ELR (cell line): ENCODE results near the gene SDK1.
A peak's percentile ranks its signal among the peaks of the same experiment; 100 is the strongest.
"Not testable (repeated sequence)": the region's sequence is repeated elsewhere in the genome, so short reads cannot be mapped to it uniquely, and the experiment has no call there.

Experiments used
- DNase-seq: peaks from one replicate; pipeline ENCODE4 v3.0.0-alpha.2; 2015; ENCODE audit warnings: low read depth

The SDK1 gene

GRCh38 chr7:4277936-4278335, 976.9 kb downstream of the SDK1 start:
- no peak for DNase-seq

- no peak for DNase-seq
Measured at GRCh38 chr7:4279216-4279615, 978.2 kb downstream of the SDK1 start.

- DNase-seq: no peak
Measured at GRCh38 chr7:4281231-4281993, 980.4 kb downstream of the SDK1 start.

- DNase-seq: peak; percentile 59
Measured at GRCh38 chr7:4282434-4283223, 981.6 kb downstream of the SDK1 start.

- no peak for DNase-seq
Measured at GRCh38 chr7:4286351-4286750, 985.3 kb downstream of the SDK1 start.

GRCh38 chr7:4288791-4289394, 987.8 kb downstream of the SDK1 start:
- no peak for DNase-seq

- no peak for DNase-seq
Measured at GRCh38 chr7:4297165-4297917, 996.3 kb downstream of the SDK1 start.

GRCh38 chr7:4297918-4298219, 996.8 kb downstream of the SDK1 start:
- no peak for DNase-seq

- no peak for DNase-seq
Measured at GRCh38 chr7:4299431-4299830, 998.4 kb downstream of the SDK1 start.

- no peak for DNase-seq
Measured at GRCh38 chr7:4302203-4302905, 1001.3 kb downstream of the SDK1 start.

- DNase-seq: no peak
Measured at GRCh38 chr7:4307316-4308204, 1006.5 kb downstream of the SDK1 start.

- no peak for DNase-seq
Measured at GRCh38 chr7:4308205-4308590, 1007.1 kb downstream of the SDK1 start.

GRCh38 chr7:4313911-4314310, 1012.9 kb downstream of the SDK1 start:
- DNase-seq: not testable (repeated sequence)

- not testable (repeated sequence) for DNase-seq
Measured at GRCh38 chr7:4314316-4314715, 1013.3 kb downstream of the SDK1 start.
